MM.1S (cell line): ENCODE measurements around the gene IPO9.

ENCODE experiments used
- DNase-seq: peaks from one replicate; pipeline ENCODE4 v3.0.0-alpha.2; 2015
- H2AFZ ChIP-seq: fragments of 300-600 bp; sonication (generic); 2 replicates; pipeline ENCODE4 v1.6.0; 2016; ENCODE audit warnings: antibody characterized with exemption, low read length
- H3F3A ChIP-seq: fragments of 300-600 bp; sonication (generic); 2 replicates; pipeline ENCODE4 v1.6.1; 2016; ENCODE audit warnings: mild to moderate bottlenecking, antibody characterized with exemption, low read length, moderate library complexity, mixed read lengths; ENCODE audit not compliant: insufficient read depth
- H3K27ac ChIP-seq: fragments of 300-600 bp; sonication (generic); 2 replicates; pipeline ENCODE4 v1.5.1; 2016; ENCODE audit warnings: mild to moderate bottlenecking, low read length
- H3K27me3 ChIP-seq: fragments of 300-600 bp; sonication (generic); replicated peaks from 2 replicates; pipeline ENCODE4 v1.6.0; 2016; ENCODE audit warnings: low read length; ENCODE audit not compliant: insufficient read depth
- H3K36me3 ChIP-seq: fragments of 300-600 bp; sonication (generic); replicated peaks from 2 replicates; pipeline ENCODE4 v1.6.1; 2016; ENCODE audit warnings: mild to moderate bottlenecking, low read length, mixed read lengths; ENCODE audit not compliant: insufficient read depth
- H3K4me1 ChIP-seq: fragments of 300-600 bp; sonication (generic); 2 replicates; pipeline ENCODE4 v1.6.1; 2016; ENCODE audit warnings: low read length, mixed read lengths
- H3K4me2 ChIP-seq: fragments of 300-600 bp; sonication (generic); 2 replicates; pipeline ENCODE4 v1.6.0; 2016; ENCODE audit warnings: low read depth, low read length
- H3K4me3 ChIP-seq: fragments of 300-600 bp; sonication (generic); 2 replicates; pipeline ENCODE4 v1.5.1; 2016; ENCODE audit warnings: low read length, mixed read lengths
- H3K79me2 ChIP-seq: fragments of 300-600 bp; sonication (generic); 2 replicates; pipeline ENCODE4 v1.6.1; 2016; ENCODE audit warnings: mixed run types, low read length, mixed read lengths
- H3K9ac ChIP-seq: fragments of 300-600 bp; sonication (generic); 2 replicates; pipeline ENCODE4 v1.6.1; 2016; ENCODE audit warnings: low read length, mixed read lengths
- H3K9me2 ChIP-seq: fragments of 300-600 bp; sonication (generic); replicated peaks from 2 replicates; pipeline ENCODE4 v1.6.1; 2016; ENCODE audit warnings: mild to moderate bottlenecking, low read length, mixed read lengths; ENCODE audit not compliant: insufficient read depth
- H3K9me3 ChIP-seq: fragments of 300-600 bp; sonication (generic); replicated peaks from 2 replicates; pipeline ENCODE4 v1.6.1; 2016; ENCODE audit warnings: mild to moderate bottlenecking, low read length, mixed read lengths; ENCODE audit not compliant: insufficient read depth
- H4K20me1 ChIP-seq: fragments of 300-600 bp; sonication (generic); 2 replicates; pipeline ENCODE4 v1.6.1; 2016; ENCODE audit warnings: mild to moderate bottlenecking, low read length, moderate library complexity, mixed read lengths; ENCODE audit not compliant: insufficient read depth
- EZH2 ChIP-seq: fragments of 300-600 bp; sonication (generic); optimal IDR thresholded peaks from 2 replicates; pipeline ENCODE3; 2017; ENCODE audit warnings: low read depth, mild to moderate bottlenecking, antibody characterized with exemption, low read length, mixed read lengths
- EZH2phosphoT487 ChIP-seq: fragments of 300-600 bp; sonication (generic); IDR thresholded peaks from 2 replicates; pipeline ENCODE4 v1.6.1; 2018; ENCODE audit warnings: antibody characterized with exemption, low read length
- TF ChIP-seq, protein P1 (sequence below): fragments of 300-600 bp; sonication (generic); IDR thresholded peaks from 2 replicates; pipeline ENCODE4 v1.5.1; 2016; ENCODE audit warnings: antibody characterized with exemption, low read length, mixed read lengths

IPO9 gene

GRCh38 chr1:201828820-201829774 lies at the start of gene IPO9:
TSS of gene IPO9 (plus strand) at chr1:201829157. CDS start at chr1:201829210, 53 bp downstream.
- no peaks in the 10 kb centered on the region for H3K36me3 ChIP-seq
- H3K27me3 ChIP-seq, result no peaks in the 10 kb centered on the region
- peak within 1 kb of the TSS; percentile 56 for H3K4me2 ChIP-seq
- peak within 1 kb of the TSS; percentile 94 for H2AFZ ChIP-seq
- H3K9ac ChIP-seq, result peak within 1 kb of the TSS; percentile 98
- peaks cover 25% of the 10 kb centered on the region; the same call in 1 of the 2 replicates for H4K20me1 ChIP-seq
- peaks cover 59% of the 10 kb centered on the region for H3K79me2 ChIP-seq
- no peaks in the 10 kb centered on the region; the same call in 1 of the 2 replicates for H3F3A ChIP-seq
- no peaks in the 10 kb centered on the region for H3K9me3 ChIP-seq
- peak; percentile 98 for DNase-seq
- H3K27ac ChIP-seq, result peak within 1 kb of the TSS; percentile 84
- no peaks in the 10 kb centered on the region for H3K9me2 ChIP-seq
- peaks cover 20% of the 10 kb centered on the region for H3K4me1 ChIP-seq
- H3K4me3 ChIP-seq, result peak within 1 kb of the TSS; percentile 97
- TF ChIP-seq EZH2phosphoT487 (no peak), EZH2 (no peak)
- TF ChIP-seq, protein P1, sequence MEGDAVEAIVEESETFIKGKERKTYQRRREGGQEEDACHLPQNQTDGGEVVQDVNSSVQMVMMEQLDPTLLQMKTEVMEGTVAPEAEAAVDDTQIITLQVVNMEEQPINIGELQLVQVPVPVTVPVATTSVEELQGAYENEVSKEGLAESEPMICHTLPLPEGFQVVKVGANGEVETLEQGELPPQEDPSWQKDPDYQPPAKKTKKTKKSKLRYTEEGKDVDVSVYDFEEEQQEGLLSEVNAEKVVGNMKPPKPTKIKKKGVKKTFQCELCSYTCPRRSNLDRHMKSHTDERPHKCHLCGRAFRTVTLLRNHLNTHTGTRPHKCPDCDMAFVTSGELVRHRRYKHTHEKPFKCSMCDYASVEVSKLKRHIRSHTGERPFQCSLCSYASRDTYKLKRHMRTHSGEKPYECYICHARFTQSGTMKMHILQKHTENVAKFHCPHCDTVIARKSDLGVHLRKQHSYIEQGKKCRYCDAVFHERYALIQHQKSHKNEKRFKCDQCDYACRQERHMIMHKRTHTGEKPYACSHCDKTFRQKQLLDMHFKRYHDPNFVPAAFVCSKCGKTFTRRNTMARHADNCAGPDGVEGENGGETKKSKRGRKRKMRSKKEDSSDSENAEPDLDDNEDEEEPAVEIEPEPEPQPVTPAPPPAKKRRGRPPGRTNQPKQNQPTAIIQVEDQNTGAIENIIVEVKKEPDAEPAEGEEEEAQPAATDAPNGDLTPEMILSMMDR, result peak; percentile 97

DNA sequence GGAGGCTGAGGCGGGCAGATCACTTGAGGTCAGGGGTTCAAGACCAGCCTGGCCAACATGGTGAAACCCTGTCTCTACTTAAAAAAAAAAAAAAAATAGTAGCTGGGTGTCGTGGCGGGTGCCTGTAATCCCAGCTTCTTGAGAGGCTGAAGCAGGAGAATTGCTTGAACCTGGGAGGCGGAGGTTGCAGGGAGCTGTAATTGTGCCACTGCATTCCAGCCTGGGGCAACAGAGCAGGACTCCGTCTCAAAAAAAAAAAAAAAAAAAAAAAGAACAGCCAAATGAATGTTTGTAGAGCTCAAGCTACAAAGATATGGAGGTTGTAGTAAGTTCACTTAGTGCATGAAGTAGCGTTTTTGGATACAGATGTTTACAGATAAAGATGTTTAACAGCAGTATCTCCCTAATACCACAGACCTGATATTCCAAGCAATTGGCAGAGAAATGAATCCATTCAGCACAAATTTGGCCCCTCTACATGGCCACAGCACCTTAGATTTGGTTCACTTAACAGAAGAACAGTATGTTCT lies 49.5 kb upstream of the IPO9 start:
- H3K4me1 ChIP-seq, result no peaks in the 10 kb centered on the region
- H3F3A ChIP-seq, result no peaks in the 10 kb centered on the region

DNA sequence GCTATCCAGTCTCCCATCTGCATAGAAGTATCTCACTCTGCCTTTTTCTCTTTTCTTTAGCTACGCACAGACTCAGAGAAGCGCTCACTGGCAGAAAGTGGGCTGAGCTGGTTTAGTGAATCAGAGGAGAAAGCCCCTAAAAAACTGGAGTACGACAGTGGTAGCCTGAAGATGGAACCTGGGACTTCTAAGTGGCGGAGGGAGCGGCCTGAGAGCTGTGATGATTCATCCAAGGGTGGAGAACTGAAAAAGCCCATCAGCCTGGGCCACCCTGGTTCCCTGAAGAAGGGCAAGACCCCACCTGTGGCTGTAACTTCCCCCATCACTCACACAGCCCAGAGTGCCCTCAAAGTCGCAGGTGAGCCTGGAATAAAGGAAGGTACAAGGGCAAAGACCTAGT lies 48.0 kb upstream of the IPO9 start:
- no peak overlapping the region for H3K4me3 ChIP-seq
- TF ChIP-seq EZH2phosphoT487 (no peak), EZH2 (no peak)
- TF ChIP-seq, protein P1, result no peak
- H3K9ac ChIP-seq, result no peak overlapping the region
- no peak for DNase-seq
- H3K4me2 ChIP-seq, result no peak overlapping the region
- H3K79me2 ChIP-seq, result no peaks in the 10 kb centered on the region
- H3K4me1 ChIP-seq, result no peaks in the 10 kb centered on the region
- H3K27ac ChIP-seq, result no peak overlapping the region
- no peaks in the 10 kb centered on the region for H3K9me2 ChIP-seq
- H3K9me3 ChIP-seq, result no peaks in the 10 kb centered on the region
- H2AFZ ChIP-seq, result no peak overlapping the region
- no peaks in the 10 kb centered on the region for H3F3A ChIP-seq
- H3K27me3 ChIP-seq, result no peaks in the 10 kb centered on the region
- H3K36me3 ChIP-seq, result no peaks in the 10 kb centered on the region
- no peaks in the 10 kb centered on the region for H4K20me1 ChIP-seq

More for the DNA sequence above, 49.5 kb upstream of the IPO9 start:
- H3K27ac ChIP-seq, result no peak overlapping the region
- H3K79me2 ChIP-seq, result no peaks in the 10 kb centered on the region
- H2AFZ ChIP-seq, result no peak overlapping the region
- H3K9me3 ChIP-seq, result no peaks in the 10 kb centered on the region
- DNase-seq, result no peak
- H3K4me2 ChIP-seq, result no peak overlapping the region
- no peaks in the 10 kb centered on the region for H3K36me3 ChIP-seq
- no peaks in the 10 kb centered on the region for H4K20me1 ChIP-seq
- H3K9me2 ChIP-seq, result no peaks in the 10 kb centered on the region
- no peaks in the 10 kb centered on the region for H3K27me3 ChIP-seq
- no peak overlapping the region for H3K9ac ChIP-seq
- H3K4me3 ChIP-seq, result no peak overlapping the region
- TF ChIP-seq EZH2phosphoT487 (no peak), EZH2 (no peak)
- TF ChIP-seq, protein P1, result no peak
